ENCODE measurements around the gene HPCAL4.

The HPCAL4 gene

DNA sequence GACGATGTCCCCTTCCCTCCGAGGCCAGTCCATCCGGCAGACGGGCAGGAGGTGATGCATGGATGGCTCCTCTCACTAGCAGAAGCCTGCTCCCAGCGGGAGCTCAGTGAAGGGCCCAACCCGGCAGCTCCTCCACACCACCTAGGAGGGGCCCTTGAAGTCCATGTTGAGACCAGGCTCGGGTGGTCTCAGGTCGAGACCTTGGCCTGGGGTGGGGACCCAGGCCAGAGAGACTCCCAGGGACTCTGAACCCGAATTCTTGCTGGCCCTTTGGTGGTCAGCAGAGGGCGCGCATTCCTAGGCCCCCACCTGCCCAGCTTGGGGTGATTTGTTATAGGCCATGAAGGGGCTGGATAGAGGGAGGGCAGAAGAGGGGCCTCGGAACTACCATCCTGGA, 18.7 kb downstream of the HPCAL4 start:
- Mint-ChIP-seq H3K27ac (no peak overlapping the region), H3K9me3 (no peaks in the 10 kb centered on the region), H3K4me3 (peak overlapping the region; percentile 80 to 85 (median 83)), H3K36me3 (ENCODE audit: low read depth) (no peaks in the 10 kb centered on the region), H3K27me3 (ENCODE audit: low read depth) (peaks cover 72% of the 10 kb centered on the region), H3K4me1 (peaks cover 8% of the 10 kb centered on the region)
- TF ChIP-seq, protein P1, sequence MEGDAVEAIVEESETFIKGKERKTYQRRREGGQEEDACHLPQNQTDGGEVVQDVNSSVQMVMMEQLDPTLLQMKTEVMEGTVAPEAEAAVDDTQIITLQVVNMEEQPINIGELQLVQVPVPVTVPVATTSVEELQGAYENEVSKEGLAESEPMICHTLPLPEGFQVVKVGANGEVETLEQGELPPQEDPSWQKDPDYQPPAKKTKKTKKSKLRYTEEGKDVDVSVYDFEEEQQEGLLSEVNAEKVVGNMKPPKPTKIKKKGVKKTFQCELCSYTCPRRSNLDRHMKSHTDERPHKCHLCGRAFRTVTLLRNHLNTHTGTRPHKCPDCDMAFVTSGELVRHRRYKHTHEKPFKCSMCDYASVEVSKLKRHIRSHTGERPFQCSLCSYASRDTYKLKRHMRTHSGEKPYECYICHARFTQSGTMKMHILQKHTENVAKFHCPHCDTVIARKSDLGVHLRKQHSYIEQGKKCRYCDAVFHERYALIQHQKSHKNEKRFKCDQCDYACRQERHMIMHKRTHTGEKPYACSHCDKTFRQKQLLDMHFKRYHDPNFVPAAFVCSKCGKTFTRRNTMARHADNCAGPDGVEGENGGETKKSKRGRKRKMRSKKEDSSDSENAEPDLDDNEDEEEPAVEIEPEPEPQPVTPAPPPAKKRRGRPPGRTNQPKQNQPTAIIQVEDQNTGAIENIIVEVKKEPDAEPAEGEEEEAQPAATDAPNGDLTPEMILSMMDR (IDR thresholded peaks at IDR 0.05; ENCODE audit: unreplicated experiment in 3 of 3), result peak; percentile 19 to 47 (median 34)

DNA sequence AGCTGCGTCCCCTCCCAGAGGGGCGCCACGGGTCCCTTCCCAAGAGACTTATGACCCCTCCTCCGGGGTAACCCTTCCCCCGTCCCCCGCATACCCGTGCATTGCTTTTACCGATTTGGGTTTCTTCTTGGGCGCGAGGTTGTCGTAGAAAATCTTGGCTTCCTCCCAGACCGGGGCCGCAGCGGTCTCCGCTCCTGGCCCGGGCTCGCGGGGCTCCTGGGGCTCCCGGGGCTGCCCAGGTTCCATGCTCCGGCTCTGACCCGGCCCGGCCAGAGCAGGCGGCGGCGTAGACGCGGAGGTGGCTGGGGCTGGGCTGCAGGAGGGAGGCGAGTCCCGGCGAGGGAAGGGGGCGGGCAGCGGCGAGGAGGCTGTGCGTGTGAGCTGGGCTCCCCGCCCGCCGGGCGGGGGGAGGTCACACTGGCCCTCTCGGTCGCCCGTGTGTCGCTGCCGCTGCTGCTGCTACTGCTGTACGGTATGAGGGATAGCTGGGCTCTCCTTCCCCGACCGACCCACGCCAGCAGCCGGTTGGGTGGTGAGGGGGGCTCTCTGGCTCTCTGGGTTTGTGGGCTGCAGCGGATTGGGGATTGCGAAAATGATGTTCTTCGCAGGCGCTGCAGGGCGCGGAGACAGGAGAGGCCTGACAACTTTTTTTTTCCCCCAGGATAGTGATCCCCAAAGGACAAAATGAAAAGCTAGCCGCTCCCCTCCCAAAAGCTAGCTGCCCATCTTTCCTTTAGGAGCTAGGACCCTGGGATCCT, 19.3 kb downstream of the HPCAL4 start, which contains the start of gene NT5C1A:
NT5C1A (minus strand) TSS at position 315 of the 758 bp plus-strand sequence; CDS start at position 246, 69 bp downstream.
- no peaks in the 10 kb centered on the region for H3K36me3 Mint-ChIP-seq (ENCODE audit: low read depth)
- TF ChIP-seq, protein P1 (IDR thresholded peaks at IDR 0.05; ENCODE audit: unreplicated experiment in 3 of 3), result no peak
- H3K27me3 Mint-ChIP-seq (ENCODE audit: low read depth), result peaks cover 72% of the 10 kb centered on the region
- H3K9me3 Mint-ChIP-seq, result no peaks in the 10 kb centered on the region
- peak within 1 kb of the TSS; percentile 80 to 85 (median 83) for H3K4me3 Mint-ChIP-seq
- peaks cover 8% of the 10 kb centered on the region for H3K4me1 Mint-ChIP-seq
- no peak within 1 kb of the TSS for H3K27ac Mint-ChIP-seq

DNA sequence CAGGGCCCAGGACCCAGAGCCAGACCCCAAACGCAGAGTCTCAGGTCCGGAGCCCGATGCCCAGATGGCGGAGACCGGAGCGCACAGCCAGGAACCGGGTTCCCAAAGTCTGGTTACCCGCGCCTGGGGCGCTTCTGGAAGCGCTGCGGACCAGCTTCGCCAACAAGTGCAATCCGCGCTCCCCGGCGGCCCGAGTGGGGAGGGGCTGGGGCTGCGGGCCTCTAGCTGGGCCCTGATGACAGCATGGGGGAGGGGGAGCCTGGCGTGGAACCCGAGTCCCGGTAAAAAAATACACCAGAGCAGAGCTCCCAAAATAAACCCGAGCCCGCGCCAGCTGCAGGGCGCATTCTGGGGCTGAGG, 19.8 kb downstream of the HPCAL4 start:
- Mint-ChIP-seq H3K27me3 (ENCODE audit: low read depth) (peaks cover 73% of the 10 kb centered on the region), H3K9me3 (no peaks in the 10 kb centered on the region), H3K4me1 (peaks cover 8% of the 10 kb centered on the region), H3K36me3 (ENCODE audit: low read depth) (no peaks in the 10 kb centered on the region), H3K4me3 (peak overlapping the region; percentile 26 to 80 (median 56)), H3K27ac (no peak overlapping the region)
- TF ChIP-seq, protein P1 (IDR thresholded peaks at IDR 0.05; ENCODE audit: unreplicated experiment in 3 of 3), result no peak

DNA sequence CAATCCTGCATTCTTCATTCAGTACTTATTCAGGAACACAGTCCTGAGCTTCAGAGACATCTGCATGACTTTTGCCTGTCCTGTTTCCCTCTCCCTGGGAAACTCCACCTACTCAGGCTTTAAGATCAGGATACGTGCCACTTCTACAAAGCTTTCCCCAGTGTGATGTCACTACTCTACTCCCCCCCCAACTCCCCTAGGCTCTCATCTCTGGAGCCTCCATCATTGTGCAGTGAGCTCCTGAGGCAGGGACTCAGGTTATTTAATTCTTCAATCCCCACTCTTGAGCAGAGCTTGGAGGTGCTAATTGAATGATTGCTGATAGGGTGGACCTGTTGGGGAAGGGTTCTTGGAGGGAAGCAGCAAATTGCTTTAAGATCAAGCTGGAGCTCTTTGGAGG, 20.5 kb downstream of the HPCAL4 start:
- Mint-ChIP-seq H3K27me3 (ENCODE audit: low read depth) (peaks cover 80% of the 10 kb centered on the region), H3K4me1 (peaks cover 8% of the 10 kb centered on the region), H3K36me3 (ENCODE audit: low read depth) (no peaks in the 10 kb centered on the region)

DNA sequence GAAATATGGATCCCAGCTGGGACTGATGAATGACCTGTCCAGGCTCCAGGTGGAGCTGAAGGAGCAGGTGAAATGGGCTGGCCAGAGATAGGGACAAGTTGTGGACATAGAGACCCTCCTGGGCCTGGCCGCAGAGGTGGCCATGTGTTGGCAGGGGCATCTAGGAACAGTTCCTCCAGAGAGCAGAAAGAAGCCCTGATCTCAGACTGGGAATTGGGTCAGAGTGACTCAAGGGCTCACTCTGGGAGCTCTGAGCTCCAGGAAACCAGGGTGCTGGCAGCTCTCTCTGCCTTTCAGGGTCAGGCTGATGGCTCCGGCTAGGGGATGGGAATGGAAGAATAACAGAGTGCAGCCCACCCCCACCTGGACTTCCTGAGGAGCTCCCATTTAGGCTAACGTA, 22.3 kb downstream of the HPCAL4 start:
- Mint-ChIP-seq H3K4me3 (peak overlapping the region; percentile 6 to 41 (median 38)), H3K9me3 (no peaks in the 10 kb centered on the region), H3K4me1 (peaks cover 8% of the 10 kb centered on the region), H3K27ac (no peak overlapping the region), H3K27me3 (ENCODE audit: low read depth) (peaks cover 64% of the 10 kb centered on the region), H3K36me3 (ENCODE audit: low read depth) (no peaks in the 10 kb centered on the region)
- TF ChIP-seq, protein P1 (IDR thresholded peaks at IDR 0.05; ENCODE audit: unreplicated experiment in 3 of 3), result no peak

More for the DNA sequence above, 20.5 kb downstream of the HPCAL4 start:
- TF ChIP-seq, protein P1 (IDR thresholded peaks at IDR 0.05; ENCODE audit: unreplicated experiment in 3 of 3), result no peak
- H3K9me3 Mint-ChIP-seq, result no peaks in the 10 kb centered on the region
- no peak overlapping the region for H3K27ac Mint-ChIP-seq
- H3K4me3 Mint-ChIP-seq, result peak overlapping the region; percentile 56 to 80 (median 58)

DNA sequence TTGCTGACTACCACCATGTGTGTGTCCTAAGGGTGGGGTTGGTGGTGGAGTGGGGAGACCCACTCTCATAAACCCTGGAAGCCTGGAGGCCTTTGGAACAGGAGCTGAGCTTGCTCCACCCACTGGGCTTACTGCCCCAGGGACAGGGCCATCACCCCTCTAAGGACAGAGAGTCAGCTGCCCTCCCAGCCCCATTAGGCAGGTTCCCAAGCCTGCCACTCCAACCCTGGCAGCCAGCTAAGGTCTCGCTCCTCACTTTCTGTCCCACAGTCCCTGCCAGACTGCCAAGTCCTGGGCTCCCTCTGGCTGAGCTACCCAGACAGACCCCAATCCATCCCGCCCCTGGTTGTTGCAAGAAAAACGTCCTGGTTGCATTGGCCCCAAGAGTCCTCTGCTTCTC, 23.1 kb downstream of the HPCAL4 start:
- no peaks in the 10 kb centered on the region for H3K9me3 Mint-ChIP-seq
- H3K4me1 Mint-ChIP-seq, result peaks cover 8% of the 10 kb centered on the region
- no peak overlapping the region for H3K27ac Mint-ChIP-seq
- TF ChIP-seq, protein P1 (IDR thresholded peaks at IDR 0.05; ENCODE audit: unreplicated experiment in 3 of 3), result no peak
- H3K27me3 Mint-ChIP-seq (ENCODE audit: low read depth), result peaks cover 59% of the 10 kb centered on the region
- H3K4me3 Mint-ChIP-seq, result no peak overlapping the region
- no peaks in the 10 kb centered on the region for H3K36me3 Mint-ChIP-seq (ENCODE audit: low read depth)
